Large intestine (tissue), 3 donors: ENCODE measurements around the gene SELENOO. TPM values are rescaled to one million over a fixed set of nuclear protein-coding genes. Genes with fewer than 3 reads are reported as not detected.
A peak's percentile ranks its signal among the peaks of the same experiment; 100 is the strongest.
"Not testable (repeated sequence)": the region's sequence is repeated elsewhere in the genome, so short reads cannot be mapped to it uniquely, and the experiment has no call there.

Experiments
- DNase-seq, 2 donors: peaks; one replicate each; pipeline versions ENCODE4 v3.0.0 to v3.0.0-alpha.2; 2013
- H3K27ac ChIP-seq: one replicate; pipeline ENCODE4 v1.5.1; 2013; ENCODE audit warnings: low read length
- H3K27me3 ChIP-seq: 2 replicates; pipeline ENCODE4 v1.6.1; 2013; ENCODE audit warnings: low read length; ENCODE audit not compliant: control insufficient read depth, insufficient read depth
- H3K36me3 ChIP-seq: 2 replicates; pipeline ENCODE4 v1.6.1; 2013; ENCODE audit warnings: low read length; ENCODE audit not compliant: control insufficient read depth, insufficient read depth
- H3K4me1 ChIP-seq: one replicate; pipeline ENCODE4 v1.6.1; 2013; ENCODE audit warnings: low read length; ENCODE audit not compliant: control insufficient read depth, insufficient read depth
- H3K4me3 ChIP-seq: one replicate; pipeline ENCODE4 v1.5.1; 2013; ENCODE audit warnings: low read length
- H3K9me3 ChIP-seq: one replicate; pipeline ENCODE4 v1.6.1; 2013; ENCODE audit warnings: mild to moderate bottlenecking, low read depth, low read length, moderate library complexity; ENCODE audit not compliant: control insufficient read depth
- WGBS: methylation state at CpG from one replicate; pipeline ENCODE4 v1.1.5; 2013; ENCODE audit warnings: low lambda C conversion rate; ENCODE audit not compliant: insufficient coverage; 5-methylcytosine and 5-hydroxymethylcytosine counted together
- polyA plus RNA-seq: library from polyadenylated mRNA; unstranded; fragments of 120-200 nt; gene quantifications from one replicate; pipeline ENCODE4 v1.2.1, GENCODE V29; 2013

Gene SELENOO
- polyA plus RNA-seq, 1 donor, result 44.4 TPM

DNA sequence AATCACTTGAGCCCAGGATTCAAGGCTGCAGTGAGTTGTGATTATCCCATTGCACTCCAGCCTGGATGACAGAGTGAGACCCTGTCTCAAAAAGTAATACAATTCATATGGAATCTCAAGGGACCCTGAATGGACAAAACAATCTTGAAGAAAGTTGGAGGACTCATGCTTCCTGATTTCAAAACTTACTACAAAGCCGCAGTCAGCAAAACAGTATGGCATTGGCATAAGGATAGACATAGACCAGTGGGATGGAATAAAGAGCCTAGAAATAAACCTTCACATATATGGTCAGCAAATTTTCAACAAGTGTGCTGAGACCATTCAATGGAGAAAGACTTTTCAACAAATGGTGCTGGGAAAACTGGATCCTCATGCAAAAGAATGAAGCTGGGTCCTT is 2.5 kb downstream of the SELENOO start:
- Histone ChIP-seq H3K9me3 (peaks cover 2% of the 10 kb centered on the region), H3K4me3 (no peak overlapping the region), H3K27me3 (no peaks in the 10 kb centered on the region), H3K4me1 (peaks cover 12% of the 10 kb centered on the region), H3K36me3 (peaks cover 37% of the 10 kb centered on the region), H3K27ac (no peak overlapping the region)
- no peak for DNase-seq
- WGBS, result 100% methylated on average over 1 of the region's 1 CpG

DNA sequence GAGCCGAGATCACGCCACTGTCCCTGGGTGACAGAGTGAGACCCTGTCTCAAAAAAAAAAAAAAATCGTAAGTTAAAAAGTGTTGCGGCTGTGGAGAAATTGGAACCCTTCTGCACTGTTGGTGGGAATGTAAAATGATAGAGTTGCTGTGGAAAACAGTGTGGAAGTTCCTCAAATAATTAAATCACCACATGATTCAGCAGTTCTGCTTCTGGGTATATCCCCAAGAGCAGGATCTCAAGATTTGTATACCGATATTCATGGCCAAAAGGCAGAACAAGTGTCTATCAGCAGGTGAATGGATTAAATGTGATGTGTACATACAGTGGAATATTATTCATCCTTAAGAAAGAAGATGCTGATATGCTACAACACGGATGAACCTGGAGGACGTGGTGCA is 3.8 kb downstream of the SELENOO start:
- H3K36me3 ChIP-seq, result peaks cover 37% of the 10 kb centered on the region
- no peak overlapping the region for H3K27ac ChIP-seq
- H3K27me3 ChIP-seq, result no peaks in the 10 kb centered on the region
- no peak overlapping the region for H3K4me3 ChIP-seq
- 100% methylated on average over 5 of the region's 7 CpGs for WGBS
- no peak for DNase-seq
- H3K9me3 ChIP-seq, result peaks cover 2% of the 10 kb centered on the region
- H3K4me1 ChIP-seq, result peaks cover 12% of the 10 kb centered on the region

DNA sequence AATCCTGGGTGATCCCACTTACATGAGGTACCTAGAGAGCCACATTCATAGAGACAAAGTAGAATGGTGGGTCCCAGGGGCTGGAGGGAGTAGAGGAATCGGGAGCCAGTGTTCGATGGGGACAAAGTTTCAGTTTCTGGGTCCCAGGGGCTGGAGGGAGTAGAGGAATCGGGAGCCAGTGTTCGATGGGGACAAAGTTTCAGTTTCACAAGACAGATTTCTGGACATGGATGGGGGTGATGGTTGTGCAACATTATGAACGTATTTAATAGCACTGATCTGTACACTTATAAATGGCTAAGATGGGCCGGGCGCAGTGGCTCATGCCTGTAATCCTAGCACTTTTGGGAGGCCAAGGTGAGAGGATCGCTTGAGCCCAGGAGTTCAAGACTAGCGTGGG is 4.2 kb downstream of the SELENOO start:
- 63% methylated on average over 4 of the region's 9 CpGs for WGBS
- H3K4me1 ChIP-seq, H3K27me3 ChIP-seq, H3K9me3 ChIP-seq, H3K27ac ChIP-seq, H3K4me3 ChIP-seq: not testable (repeated sequence)
- DNase-seq, result peak in 1 of 2 donors; percentile 66
- peaks cover 38% of the 10 kb centered on the region for H3K36me3 ChIP-seq

DNA sequence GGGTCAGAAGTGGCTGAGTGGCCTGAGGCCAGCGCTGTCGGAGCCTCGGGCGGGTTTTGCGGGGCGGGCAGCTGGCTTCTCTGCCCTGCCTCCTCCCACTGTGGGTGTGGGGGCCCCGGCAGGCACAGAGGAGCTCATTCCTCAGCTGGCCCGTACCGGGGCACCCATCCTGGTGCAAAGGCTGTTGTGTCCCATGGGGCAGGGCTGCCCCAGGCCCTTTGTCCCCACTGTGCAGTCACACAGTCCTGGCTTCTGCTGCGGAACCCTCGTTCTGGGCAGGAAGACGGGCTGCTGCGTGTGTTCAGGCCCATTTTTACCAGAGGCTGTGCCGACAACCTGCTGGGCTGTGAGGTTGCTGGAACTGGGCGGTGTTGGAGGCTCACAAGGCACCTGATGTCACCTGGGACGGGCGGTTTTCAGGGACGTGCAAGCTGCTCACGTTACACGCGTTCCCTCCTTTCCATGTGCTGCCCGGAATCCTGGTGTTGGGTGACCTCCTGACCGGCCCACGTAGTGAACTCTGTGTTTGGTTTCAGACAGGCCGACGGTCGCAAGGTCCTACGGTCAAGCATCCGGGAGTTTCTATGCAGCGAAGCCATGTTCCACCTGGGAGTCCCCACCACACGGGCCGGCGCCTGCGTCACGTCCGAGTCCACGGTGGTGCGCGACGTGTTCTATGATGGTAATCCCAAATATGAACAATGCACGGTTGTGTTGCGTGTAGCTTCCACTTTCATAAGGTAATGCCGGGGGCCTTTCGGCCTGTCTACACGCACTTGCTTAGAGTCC is 5.2 kb downstream of the SELENOO start:
- peaks cover 2% of the 10 kb centered on the region for H3K9me3 ChIP-seq
- H3K4me3 ChIP-seq, result no peak overlapping the region
- peaks cover 47% of the 10 kb centered on the region for H3K36me3 ChIP-seq
- WGBS, result no CpG with 5 or more reads among the region's 45 CpGs
- H3K4me1 ChIP-seq, result peaks cover 7% of the 10 kb centered on the region
- H3K27ac ChIP-seq, result no peak overlapping the region
- no peaks in the 10 kb centered on the region for H3K27me3 ChIP-seq
- no peak for DNase-seq

DNA sequence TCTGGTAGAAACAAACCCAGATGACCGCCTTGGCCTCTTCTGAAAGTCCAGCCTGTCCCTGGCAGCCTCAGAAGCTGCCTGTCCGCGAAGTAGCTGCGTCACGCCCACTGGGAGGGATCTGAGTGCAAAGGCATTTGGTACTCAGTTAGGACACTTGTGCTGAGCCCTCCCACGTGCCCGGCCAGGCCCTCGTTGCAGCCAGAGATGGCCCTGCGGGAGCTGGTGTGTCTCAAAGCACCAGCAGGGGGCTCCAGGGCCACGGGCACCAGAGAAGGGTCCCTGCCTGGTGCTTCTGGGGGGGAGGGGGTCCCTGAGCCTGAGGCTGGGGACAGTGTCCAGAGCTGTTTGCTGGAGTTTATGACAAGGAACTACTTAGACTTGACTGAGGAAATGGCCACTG is 5.8 kb downstream of the SELENOO start:
- peaks cover 7% of the 10 kb centered on the region for H3K4me1 ChIP-seq
- no peak for DNase-seq
- H3K9me3 ChIP-seq, result peaks cover 2% of the 10 kb centered on the region
- no peak overlapping the region for H3K4me3 ChIP-seq
- no peak overlapping the region for H3K27ac ChIP-seq
- H3K36me3 ChIP-seq, result peaks cover 51% of the 10 kb centered on the region
- no peaks in the 10 kb centered on the region for H3K27me3 ChIP-seq
- WGBS, result no CpG with 5 or more reads among the region's 10 CpGs

DNA sequence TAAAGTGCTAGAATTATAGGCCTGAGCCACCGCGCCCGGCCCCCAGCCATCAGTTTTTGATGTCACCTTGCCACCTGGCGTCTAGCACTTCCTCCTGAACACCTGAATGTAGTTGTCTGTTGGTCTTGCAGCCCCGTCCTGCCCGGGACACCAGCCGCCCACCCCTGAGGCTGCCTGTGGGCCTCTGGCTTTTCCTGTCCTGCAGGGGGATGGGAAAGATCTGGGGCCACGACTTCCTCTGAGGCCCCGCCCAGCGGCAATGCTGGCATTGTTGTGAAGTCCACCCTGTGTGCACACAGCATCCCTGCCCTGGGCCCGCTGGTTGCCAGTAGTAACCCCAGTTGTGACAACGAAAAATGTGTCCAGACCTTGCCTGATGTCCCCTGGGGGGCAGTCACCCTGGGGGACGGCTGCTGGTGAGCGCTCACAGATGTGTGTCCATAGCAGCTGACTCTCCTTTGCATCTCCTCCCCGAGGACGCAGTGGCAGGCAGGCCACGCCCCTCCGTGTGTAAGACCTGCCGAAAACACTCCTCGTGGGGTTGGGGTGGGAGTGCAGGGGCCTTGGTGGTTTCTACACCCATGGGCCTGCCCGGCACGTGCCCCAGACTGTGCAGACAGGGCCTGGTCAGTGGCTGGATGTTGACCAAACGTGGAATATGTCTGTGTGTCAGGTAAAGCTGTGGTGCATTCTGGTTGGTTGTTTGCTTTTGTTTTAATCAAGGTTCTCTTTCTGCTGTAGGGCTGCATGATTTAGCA is 6.8 kb downstream of the SELENOO start:
- H3K36me3 ChIP-seq, result peaks cover 59% of the 10 kb centered on the region
- H3K27me3 ChIP-seq, result no peaks in the 10 kb centered on the region
- H3K9me3 ChIP-seq, result peaks cover 2% of the 10 kb centered on the region
- no CpG with 5 or more reads among the region's 23 CpGs for WGBS
- H3K27ac ChIP-seq, result no peak overlapping the region
- no peak for DNase-seq
- no peak overlapping the region for H3K4me3 ChIP-seq
- no peaks in the 10 kb centered on the region for H3K4me1 ChIP-seq

DNA sequence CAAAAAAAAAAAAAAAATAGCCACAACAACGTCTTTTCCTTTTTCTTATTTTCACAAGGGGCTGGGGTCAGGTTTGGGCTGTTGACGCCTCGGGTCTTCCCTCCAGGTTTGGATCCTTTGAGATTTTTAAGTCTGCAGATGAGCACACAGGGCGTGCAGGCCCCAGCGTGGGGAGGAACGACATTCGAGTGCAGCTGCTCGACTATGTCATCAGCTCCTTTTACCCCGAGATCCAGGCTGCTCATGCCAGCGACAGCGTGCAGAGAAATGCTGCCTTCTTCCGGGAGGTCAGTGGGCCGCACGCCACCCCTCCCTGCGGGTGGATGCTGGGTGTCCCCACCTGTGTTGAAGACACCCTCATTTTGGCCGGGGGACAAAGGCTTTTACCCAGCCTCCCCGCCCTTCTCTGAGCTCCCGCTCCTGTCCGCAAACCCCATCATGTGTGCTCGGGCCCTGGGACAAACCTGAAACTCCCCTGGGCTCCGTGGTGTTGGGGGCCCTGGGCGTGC is 7.7 kb downstream of the SELENOO start:
- Histone ChIP-seq H3K27me3 (no peaks in the 10 kb centered on the region), H3K27ac (no peak overlapping the region), H3K4me3 (no peak overlapping the region), H3K9me3 (peaks cover 2% of the 10 kb centered on the region), H3K36me3 (peaks cover 62% of the 10 kb centered on the region), H3K4me1 (no peaks in the 10 kb centered on the region)
- WGBS, result 93% methylated on average over 5 of the region's 22 CpGs
- no peak for DNase-seq

DNA sequence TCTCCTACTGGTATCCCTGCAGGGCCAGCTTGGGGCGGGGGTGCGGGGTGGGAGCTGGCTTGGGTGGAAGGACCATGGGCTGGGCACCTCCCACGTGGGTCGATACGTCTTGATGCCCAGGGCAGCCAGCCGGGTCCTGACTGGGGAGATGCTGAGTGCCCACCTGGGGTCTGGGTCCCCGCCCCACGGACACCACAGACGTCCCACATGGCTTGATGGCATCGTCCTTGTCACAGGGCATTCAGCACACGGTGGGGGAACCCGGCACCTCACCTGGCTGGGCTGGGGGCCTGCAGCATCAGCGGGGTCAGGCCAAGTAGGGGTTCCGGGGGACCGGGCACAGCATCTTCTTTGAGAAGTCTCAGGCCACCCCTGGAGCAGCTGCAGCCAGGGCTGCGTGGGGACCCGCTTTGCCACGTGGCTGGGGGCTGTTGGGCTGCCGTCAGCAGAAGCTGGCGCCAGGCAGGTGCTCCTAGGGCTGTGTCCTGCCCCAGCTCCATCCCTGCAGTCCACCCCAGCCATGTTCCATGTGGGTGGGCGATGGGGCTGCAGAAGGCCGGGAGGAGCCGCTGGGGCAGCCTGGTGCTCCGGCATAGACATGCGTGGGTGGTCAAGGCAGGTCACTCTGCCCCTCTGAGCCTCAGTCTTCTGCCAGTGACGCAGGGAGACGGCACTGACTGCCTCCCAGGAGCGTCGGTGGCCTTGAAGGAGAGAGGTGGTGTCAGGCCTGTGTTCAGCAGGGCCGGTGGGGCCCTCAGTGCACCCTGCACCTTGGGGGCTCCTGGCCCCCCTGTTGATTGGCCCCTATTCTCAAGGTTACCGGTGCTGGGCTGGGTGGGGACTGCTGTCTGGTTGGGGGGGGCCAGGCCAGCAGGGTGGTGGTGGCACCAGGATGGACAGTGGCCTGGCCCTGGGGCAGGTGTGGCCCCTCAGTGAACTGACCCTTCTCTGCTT is 8.4 kb downstream of the SELENOO start:
- no peaks in the 10 kb centered on the region for H3K4me1 ChIP-seq
- H3K9me3 ChIP-seq, result peaks cover 2% of the 10 kb centered on the region
- DNase-seq, result no peak
- H3K4me3 ChIP-seq, result no peak overlapping the region
- no peak overlapping the region for H3K27ac ChIP-seq
- WGBS, result no CpG with 5 or more reads among the region's 31 CpGs
- peaks cover 67% of the 10 kb centered on the region for H3K36me3 ChIP-seq
- H3K27me3 ChIP-seq, result no peaks in the 10 kb centered on the region

DNA sequence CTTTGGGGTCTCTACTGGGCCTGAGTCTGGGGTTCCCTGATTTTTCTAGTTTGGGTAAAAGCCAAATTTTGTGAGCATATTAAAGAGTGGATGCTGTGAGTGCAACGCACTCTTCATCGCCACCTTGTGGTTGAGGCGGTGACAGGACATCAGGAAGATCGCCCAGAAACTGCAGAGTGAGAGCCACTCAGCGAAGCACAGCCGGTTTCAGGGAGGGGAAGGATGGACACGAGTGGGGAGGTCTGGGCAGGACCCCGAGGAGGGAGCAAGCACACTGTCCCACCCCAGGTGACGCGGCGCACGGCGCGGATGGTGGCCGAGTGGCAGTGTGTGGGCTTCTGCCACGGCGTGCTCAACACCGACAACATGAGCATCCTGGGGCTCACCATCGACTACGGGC is 9.1 kb downstream of the SELENOO start:
- no peaks in the 10 kb centered on the region for H3K4me1 ChIP-seq
- peaks cover 71% of the 10 kb centered on the region for H3K36me3 ChIP-seq
- no peak overlapping the region for H3K4me3 ChIP-seq
- WGBS, result 30% methylated on average over 2 of the region's 20 CpGs
- no peaks in the 10 kb centered on the region for H3K27me3 ChIP-seq
- DNase-seq, result no peak
- H3K9me3 ChIP-seq, result peaks cover 2% of the 10 kb centered on the region
- H3K27ac ChIP-seq, result no peak overlapping the region
